ENCODE data around the gene CDC14A. TPM values are rescaled to one million over a fixed set of nuclear protein-coding genes. Genes with fewer than 3 reads are reported as not detected.

CDC14A gene
- total RNA-seq, 4 donors from 2014 or later = 8.6 to 20.1 (median 11.0) TPM

DNA sequence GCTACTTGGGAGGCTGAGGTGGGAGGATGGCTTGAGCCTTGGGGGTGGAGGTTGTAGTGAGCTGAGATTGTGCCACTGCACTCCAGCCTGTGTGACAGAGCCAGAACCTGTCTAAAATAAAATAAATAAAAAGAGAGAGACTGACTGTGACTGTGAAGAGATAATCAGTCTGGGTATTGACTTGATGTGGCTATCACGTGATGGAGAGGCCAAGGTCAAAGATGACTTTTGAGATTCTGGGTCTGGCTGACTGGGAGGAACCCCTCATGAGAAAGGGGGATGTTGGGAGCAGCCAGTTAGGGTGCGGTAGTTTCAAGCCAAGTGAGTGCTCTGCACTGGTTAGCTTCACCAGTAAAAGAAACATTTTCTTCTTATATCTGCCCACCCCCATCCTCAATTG, 66.8 kb downstream of the CDC14A start:
- no peak for ATAC-seq
- no peak for TF ChIP-seq EP300 (IDR thresholded peaks at IDR 0.05)
- TF ChIP-seq POLR2AphosphoS5 (IDR thresholded peaks at IDR 0.05) = no peak
- no peak for TF ChIP-seq CTCF (IDR thresholded peaks at IDR 0.05)
- TF ChIP-seq POLR2A (IDR thresholded peaks at IDR 0.05) = no peak
- peaks cover 0 to 12% (median 0%) of the 10 kb centered on the region in 3 donors for H3K4me1 ChIP-seq
- H3K9me3 ChIP-seq = no peaks in the 10 kb centered on the region
- no peaks in the 10 kb centered on the region for H3K36me3 ChIP-seq
- no peak overlapping the region for H3K27ac ChIP-seq
- 88 to 100% methylated on average over 1 to 2 of the region's 2 CpGs for WGBS, 2 donors (ENCODE audit: low coverage in 1 of 2)
- no peak overlapping the region for H3K4me3 ChIP-seq
- H3K27me3 ChIP-seq = no peaks in the 10 kb centered on the region

GRCh38 chr1:100422065-100422464, 69.8 kb downstream of the CDC14A start:
- WGBS, 2 donors (ENCODE audit: low coverage in 1 of 2) = 88 to 100% methylated on average over 1 to 2 of the region's 2 CpGs
- H3K36me3 ChIP-seq = no peaks in the 10 kb centered on the region
- H3K27me3 ChIP-seq = no peaks in the 10 kb centered on the region
- H3K4me3 ChIP-seq = no peak overlapping the region
- H3K27ac ChIP-seq = no peak overlapping the region
- H3K9me3 ChIP-seq = no peaks in the 10 kb centered on the region
- ATAC-seq = no peak
- H3K4me1 ChIP-seq = no peaks in the 10 kb centered on the region
- TF ChIP-seq EP300 (IDR thresholded peaks at IDR 0.05) (no peak), POLR2AphosphoS5 (IDR thresholded peaks at IDR 0.05) (no peak), CTCF (IDR thresholded peaks at IDR 0.05) (no peak), POLR2A (IDR thresholded peaks at IDR 0.05) (no peak)

GRCh38 chr1:100423832-100424337, 71.6 kb downstream of the CDC14A start:
- Histone ChIP-seq H3K27ac (no peak overlapping the region), H3K4me1 (no peaks in the 10 kb centered on the region), H3K27me3 (no peaks in the 10 kb centered on the region), H3K4me3 (no peak overlapping the region), H3K9me3 (no peaks in the 10 kb centered on the region), H3K36me3 (no peaks in the 10 kb centered on the region)
- TF ChIP-seq CTCF (IDR thresholded peaks at IDR 0.05) (no peak), POLR2A (IDR thresholded peaks at IDR 0.05) (no peak), EP300 (IDR thresholded peaks at IDR 0.05) (no peak), POLR2AphosphoS5 (IDR thresholded peaks at IDR 0.05) (no peak)
- 96 to 100% methylated on average over 3 to 5 of the region's 6 CpGs for whole genome bisulfite sequencing, 2 donors (ENCODE audit: low coverage in 1 of 2)
- no peak for ATAC-seq

DNA sequence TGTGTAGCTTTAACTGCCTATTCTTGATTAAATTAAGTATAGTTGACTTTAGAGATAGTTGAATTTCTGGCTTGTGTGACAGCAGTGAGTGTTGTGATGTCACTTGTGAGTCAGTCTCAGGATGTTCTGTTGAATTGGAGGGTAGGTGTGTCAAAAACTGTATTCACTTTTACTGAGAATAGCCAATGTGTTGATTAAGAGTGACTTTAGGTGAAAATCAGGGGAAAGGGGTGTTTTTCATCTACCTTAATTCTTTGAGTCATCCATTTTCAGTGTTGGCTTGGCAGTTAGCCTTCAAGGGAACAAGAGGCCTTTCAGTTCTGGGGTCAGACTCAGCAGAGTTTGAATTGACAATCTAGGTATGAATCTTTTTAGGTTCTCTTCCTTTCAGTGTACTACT, 75.9 kb downstream of the CDC14A start:
- H3K27ac ChIP-seq = no peak overlapping the region
- no peaks in the 10 kb centered on the region for H3K9me3 ChIP-seq
- H3K4me3 ChIP-seq = no peak overlapping the region
- ATAC-seq = no peak
- H3K27me3 ChIP-seq = no peaks in the 10 kb centered on the region
- TF ChIP-seq EP300 (IDR thresholded peaks at IDR 0.05) (no peak), POLR2AphosphoS5 (IDR thresholded peaks at IDR 0.05) (no peak), CTCF (IDR thresholded peaks at IDR 0.05) (no peak), POLR2A (IDR thresholded peaks at IDR 0.05) (no peak)
- no peaks in the 10 kb centered on the region for H3K36me3 ChIP-seq
- H3K4me1 ChIP-seq = peaks cover 0 to 4% (median 0%) of the 10 kb centered on the region in 3 donors

- 45 to 46% methylated on average over 2 of the region's 2 CpGs for WGBS, 2 donors (ENCODE audit: low coverage in 1 of 2)
- ATAC-seq = no peak
Observed at GRCh38 chr1:100430325-100430756, 78.0 kb downstream of the CDC14A start.

More at GRCh38 chr1:100430325-100430756, 78.0 kb downstream of the CDC14A start:
- no peak overlapping the region for H3K4me3 ChIP-seq
- no peaks in the 10 kb centered on the region for H3K36me3 ChIP-seq
- no peaks in the 10 kb centered on the region for H3K27me3 ChIP-seq
- no peaks in the 10 kb centered on the region for H3K9me3 ChIP-seq
- no peak overlapping the region for H3K27ac ChIP-seq
- TF ChIP-seq POLR2A (IDR thresholded peaks at IDR 0.05) = no peak
- TF ChIP-seq POLR2AphosphoS5 (IDR thresholded peaks at IDR 0.05) = no peak
- no peak for TF ChIP-seq CTCF (IDR thresholded peaks at IDR 0.05)
- no peak for TF ChIP-seq EP300 (IDR thresholded peaks at IDR 0.05)
- H3K4me1 ChIP-seq = peaks cover 0 to 4% (median 0%) of the 10 kb centered on the region in 3 donors
